ENCODE data around the gene SCML2. TPM values are rescaled to one million over a fixed set of nuclear protein-coding genes. Genes with fewer than 3 reads are reported as not detected.

SCML2 gene
- polyA plus RNA-seq (2013) = 1.3 and 1.5 TPM in 2 replicates

GRCh38 chrX:18354369-18355223, at the start of gene SCML2:
Gene SCML2 (minus strand): TSS chrX:18354688. CDS start chrX:18334071, 20,617 bp downstream.
- Histone ChIP-seq H2BK12ac (ENCODE audit: low read length) (no peak within 1 kb of the TSS), H3K18ac (ENCODE audit: low read length) (peak within 1 kb of the TSS; percentile 35), H3K9ac (ENCODE audit: low read length) (no peak within 1 kb of the TSS), H2AFZ (ENCODE audit: insufficient read depth, low read length, poor library complexity) (peak within 1 kb of the TSS; percentile 39), H3K9me3 (ENCODE audit: insufficient read depth, low read depth, low read length) (no peaks in the 10 kb centered on the region), H3K36me3 (ENCODE audit: control insufficient read depth in 1 of 2, insufficient read depth in 2 of 2, low read length in 2 of 2) (no peaks in the 10 kb centered on the region), H3K79me2 (ENCODE audit: control insufficient read depth, insufficient read depth, low read length, poor library complexity) (no peaks in the 10 kb centered on the region), H3K4me2 (ENCODE audit: low read length) (peak within 1 kb of the TSS; percentile 92), H4K8ac (ENCODE audit: low read depth, low read length) (peak within 1 kb of the TSS; percentile 67), H2BK120ac (ENCODE audit: insufficient read depth, low read length, poor library complexity) (no peak within 1 kb of the TSS), H3K4me3 (ENCODE audit: low read depth, low read length) (peak within 1 kb of the TSS; percentile 80), H3K27me3 (ENCODE audit: insufficient read depth, low read length) (peaks cover 6% of the 10 kb centered on the region), H3K14ac (ENCODE audit: low read length) (no peak within 1 kb of the TSS), H4K12ac (ENCODE audit: low read depth, low read length) (no peak within 1 kb of the TSS), H3K4ac (ENCODE audit: low read depth, low read length) (no peak within 1 kb of the TSS), H3K27ac (ENCODE audit: low read depth, low read length) (no peak within 1 kb of the TSS), H4K91ac (ENCODE audit: low read depth, low read length) (peak within 1 kb of the TSS; percentile 73), H3K23ac (ENCODE audit: low read length) (no peak within 1 kb of the TSS), H2AK5ac (ENCODE audit: low read length) (no peak within 1 kb of the TSS), H3K4me1 (ENCODE audit: control insufficient read depth in 1 of 2, insufficient read depth in 2 of 2, low read length in 2 of 2) (peaks cover 0 to 2% of the 10 kb centered on the region in 2 experiments), H3K79me1 (ENCODE audit: low read length) (no peaks in the 10 kb centered on the region), H2BK5ac (ENCODE audit: low read depth, low read length, poor library complexity) (no peak within 1 kb of the TSS)
- peak in 1 of 2 donors; percentile 41 for DNase-seq
- no CpG with 5 or more reads among the region's 92 CpGs for WGBS (ENCODE audit: extremely low coverage, insufficient coverage, insufficient read length)

GRCh38 chrX:18401848-18402213, 47.3 kb upstream of the SCML2 start:
- H3K27ac ChIP-seq (ENCODE audit: low read depth, low read length) = no peak overlapping the region
- H4K8ac ChIP-seq (ENCODE audit: low read depth, low read length) = no peak overlapping the region
- no peak overlapping the region for H2BK12ac ChIP-seq (ENCODE audit: low read length)
- H3K79me2 ChIP-seq (ENCODE audit: control insufficient read depth, insufficient read depth, low read length, poor library complexity) = no peaks in the 10 kb centered on the region
- H2BK5ac ChIP-seq (ENCODE audit: low read depth, low read length, poor library complexity) = no peak overlapping the region
- no peak overlapping the region for H3K4me2 ChIP-seq (ENCODE audit: low read length)
- no peaks in the 10 kb centered on the region for H3K79me1 ChIP-seq (ENCODE audit: low read length)
- no peak for DNase-seq
- peak overlapping the region; percentile 18 for H4K91ac ChIP-seq (ENCODE audit: low read depth, low read length)
- WGBS (ENCODE audit: extremely low coverage, insufficient coverage, insufficient read length) = no CpG with 5 or more reads among the region's 4 CpGs
- no peak overlapping the region for H3K4ac ChIP-seq (ENCODE audit: low read depth, low read length)
- no peak overlapping the region for H3K23ac ChIP-seq (ENCODE audit: low read length)
- no peak overlapping the region for H2AK5ac ChIP-seq (ENCODE audit: low read length)
- no peak overlapping the region for H3K18ac ChIP-seq (ENCODE audit: low read length)
- no peaks in the 10 kb centered on the region for H3K9me3 ChIP-seq (ENCODE audit: insufficient read depth, low read depth, low read length)
- no peak overlapping the region for H2AFZ ChIP-seq (ENCODE audit: insufficient read depth, low read length, poor library complexity)
- H4K12ac ChIP-seq (ENCODE audit: low read depth, low read length) = no peak overlapping the region
- no peaks in the 10 kb centered on the region for H3K4me1 ChIP-seq (ENCODE audit: control insufficient read depth in 1 of 2, insufficient read depth in 2 of 2, low read length in 2 of 2)
- no peak overlapping the region for H3K14ac ChIP-seq (ENCODE audit: low read length)
- no peak overlapping the region for H3K9ac ChIP-seq (ENCODE audit: low read length)
- H3K4me3 ChIP-seq (ENCODE audit: low read depth, low read length) = no peak overlapping the region
- no peaks in the 10 kb centered on the region for H3K36me3 ChIP-seq (ENCODE audit: control insufficient read depth in 1 of 2, insufficient read depth in 2 of 2, low read length in 2 of 2)
- no peak overlapping the region for H2BK120ac ChIP-seq (ENCODE audit: insufficient read depth, low read length, poor library complexity)
- H3K27me3 ChIP-seq (ENCODE audit: insufficient read depth, low read length) = no peaks in the 10 kb centered on the region

DNA sequence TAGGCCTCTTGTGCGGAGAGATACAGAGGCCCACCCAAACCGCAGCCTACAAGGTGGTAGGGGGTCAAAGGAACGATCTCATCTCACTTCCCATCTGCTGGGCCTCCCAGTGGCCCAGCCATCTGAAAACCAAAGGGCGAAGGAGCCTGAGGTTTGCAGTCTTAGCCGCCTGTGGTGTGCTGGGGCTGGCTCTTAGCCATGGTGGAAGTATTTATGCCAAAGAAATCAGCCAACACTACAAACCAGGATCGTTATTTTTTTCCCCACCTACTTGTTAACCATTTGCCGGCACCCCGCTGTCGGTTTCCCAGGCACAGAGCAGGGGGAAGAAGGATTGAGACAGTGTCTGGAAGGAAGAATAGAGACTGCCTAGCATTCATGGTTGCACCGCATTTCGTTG, 40.0 kb upstream of the SCML2 start:
- Histone ChIP-seq H4K12ac (ENCODE audit: low read depth, low read length) (no peak overlapping the region), H3K27ac (ENCODE audit: low read depth, low read length) (no peak overlapping the region), H3K79me1 (ENCODE audit: low read length) (no peaks in the 10 kb centered on the region), H3K27me3 (ENCODE audit: insufficient read depth, low read length) (no peaks in the 10 kb centered on the region), H2BK5ac (ENCODE audit: low read depth, low read length, poor library complexity) (no peak overlapping the region), H3K23ac (ENCODE audit: low read length) (no peak overlapping the region), H4K8ac (ENCODE audit: low read depth, low read length) (no peak overlapping the region), H3K79me2 (ENCODE audit: control insufficient read depth, insufficient read depth, low read length, poor library complexity) (no peaks in the 10 kb centered on the region), H2AK5ac (ENCODE audit: low read length) (no peak overlapping the region), H3K9me3 (ENCODE audit: insufficient read depth, low read depth, low read length) (no peaks in the 10 kb centered on the region), H3K4me3 (ENCODE audit: low read depth, low read length) (no peak overlapping the region), H4K91ac (ENCODE audit: low read depth, low read length) (no peak overlapping the region), H3K18ac (ENCODE audit: low read length) (no peak overlapping the region), H3K4me1 (ENCODE audit: control insufficient read depth in 1 of 2, insufficient read depth in 2 of 2, low read length in 2 of 2) (no peaks in the 10 kb centered on the region), H2AFZ (ENCODE audit: insufficient read depth, low read length, poor library complexity) (no peak overlapping the region), H3K4me2 (ENCODE audit: low read length) (no peak overlapping the region), H3K4ac (ENCODE audit: low read depth, low read length) (no peak overlapping the region), H3K36me3 (ENCODE audit: control insufficient read depth in 1 of 2, insufficient read depth in 2 of 2, low read length in 2 of 2) (no peaks in the 10 kb centered on the region), H3K14ac (ENCODE audit: low read length) (no peak overlapping the region), H3K9ac (ENCODE audit: low read length) (no peak overlapping the region), H2BK12ac (ENCODE audit: low read length) (no peak overlapping the region), H2BK120ac (ENCODE audit: insufficient read depth, low read length, poor library complexity) (no peak overlapping the region)
- DNase-seq = no peak
- no CpG with 5 or more reads among the region's 11 CpGs for WGBS (ENCODE audit: extremely low coverage, insufficient coverage, insufficient read length)

GRCh38 chrX:18390941-18391538, 36.6 kb upstream of the SCML2 start:
- Histone ChIP-seq H4K91ac (ENCODE audit: low read depth, low read length) (no peak overlapping the region), H3K27me3 (ENCODE audit: insufficient read depth, low read length) (no peaks in the 10 kb centered on the region), H2BK5ac (ENCODE audit: low read depth, low read length, poor library complexity) (no peak overlapping the region), H3K36me3 (ENCODE audit: control insufficient read depth in 1 of 2, insufficient read depth in 2 of 2, low read length in 2 of 2) (no peaks in the 10 kb centered on the region), H3K4me3 (ENCODE audit: low read depth, low read length) (no peak overlapping the region), H4K12ac (ENCODE audit: low read depth, low read length) (no peak overlapping the region), H3K79me2 (ENCODE audit: control insufficient read depth, insufficient read depth, low read length, poor library complexity) (no peaks in the 10 kb centered on the region), H3K23ac (ENCODE audit: low read length) (no peak overlapping the region), H2AK5ac (ENCODE audit: low read length) (no peak overlapping the region), H2AFZ (ENCODE audit: insufficient read depth, low read length, poor library complexity) (no peak overlapping the region), H3K9me3 (ENCODE audit: insufficient read depth, low read depth, low read length) (no peaks in the 10 kb centered on the region), H3K27ac (ENCODE audit: low read depth, low read length) (no peak overlapping the region), H3K4me2 (ENCODE audit: low read length) (no peak overlapping the region), H3K14ac (ENCODE audit: low read length) (no peak overlapping the region), H2BK120ac (ENCODE audit: insufficient read depth, low read length, poor library complexity) (no peak overlapping the region), H3K4ac (ENCODE audit: low read depth, low read length) (no peak overlapping the region), H3K4me1 (ENCODE audit: control insufficient read depth in 1 of 2, insufficient read depth in 2 of 2, low read length in 2 of 2) (no peaks in the 10 kb centered on the region), H2BK12ac (ENCODE audit: low read length) (no peak overlapping the region), H3K79me1 (ENCODE audit: low read length) (no peaks in the 10 kb centered on the region), H4K8ac (ENCODE audit: low read depth, low read length) (no peak overlapping the region), H3K18ac (ENCODE audit: low read length) (no peak overlapping the region), H3K9ac (ENCODE audit: low read length) (no peak overlapping the region)
- peak; percentile 34 to 85 for DNase-seq
- WGBS (ENCODE audit: extremely low coverage, insufficient coverage, insufficient read length) = no CpG with 5 or more reads among the region's 9 CpGs

Data from trophoblast cell (in vitro differentiated cells and primary cell).